Stomach (tissue), 4 donors: ENCODE results near the gene CLSTN2.
"Not testable (repeated sequence)": the region's sequence is repeated elsewhere in the genome, so short reads cannot be mapped to it uniquely, and the experiment has no call there.

ENCODE experiments used
- CTCF ChIP-seq, 7 experiments: fragments of 450-650 bp in 4 of 7; fragments of 200-600 bp in 3 of 7; sonication (generic) in 3 of 7; IDR thresholded peaks; one replicate each; pipeline ENCODE4 v1.5.1; 2016 to 2019; ENCODE audit warnings: antibody characterized with exemption in 7 of 7, control low read depth in 2 of 7, mild to moderate bottlenecking in 1 of 7
- POLR2A ChIP-seq, 4 donors: fragments of 450-650 bp; IDR thresholded peaks; one replicate each; pipeline ENCODE4 v1.6.1; 2016; ENCODE audit warnings: antibody characterized with exemption in 4 of 4, control low read depth in 2 of 4, mild to moderate bottlenecking in 1 of 4, moderate library complexity in 1 of 4

GRCh38 chr3:140423574-140423973 is 488.6 kb downstream of the CLSTN2 start:
- not testable (repeated sequence) for TF ChIP-seq CTCF, POLR2A (IDR thresholded peaks at IDR 0.05)
